Cerebellar nuclear complex (tissue), 1 donor: ENCODE results near the gene SERPINA1.
"Not testable (repeated sequence)": the region's sequence is repeated elsewhere in the genome, so short reads cannot be mapped to it uniquely, and the experiment has no call there.

ENCODE experiments used
- DNase-seq, 2 experiments: peaks; one replicate each; lab custom pipeline; 2025; lab: John Stamatoyannopoulos, UW

Gene SERPINA1

DNA sequence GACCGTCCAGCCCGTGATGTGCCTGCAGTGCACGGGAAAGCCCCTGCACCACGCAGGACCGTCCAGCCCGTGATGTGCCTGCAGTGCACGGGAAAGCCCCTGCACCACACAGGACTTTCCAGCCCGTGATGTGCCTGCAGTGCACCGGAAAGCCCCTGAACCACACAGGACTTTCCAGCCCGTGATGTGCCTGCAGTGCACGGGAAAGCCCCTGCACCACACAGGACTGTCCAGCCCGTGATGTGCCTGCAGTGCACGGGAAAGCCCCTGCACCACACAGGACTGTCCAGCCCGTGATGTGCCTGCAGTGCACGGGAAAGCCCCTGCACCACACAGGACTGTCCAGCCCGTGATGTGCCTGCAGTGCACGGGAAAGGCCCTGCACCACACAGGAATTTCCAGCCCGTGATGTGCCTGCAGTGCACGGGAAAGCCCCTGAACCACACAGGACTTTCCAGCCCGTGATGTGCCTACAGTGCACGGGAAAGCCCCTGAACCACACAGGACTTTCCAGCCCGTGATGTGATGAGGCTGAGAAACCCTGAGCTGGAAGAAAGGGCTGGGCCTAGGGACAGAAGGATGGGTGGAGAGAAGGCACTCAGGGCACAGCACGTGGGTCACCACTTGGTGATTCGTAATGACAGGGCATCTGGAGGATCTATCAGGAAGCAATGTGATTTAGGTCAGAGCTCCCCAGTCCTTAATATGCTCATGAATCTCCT is 42.2 kb downstream of the SERPINA1 start:
- DNase-seq: not testable (repeated sequence)

DNA sequence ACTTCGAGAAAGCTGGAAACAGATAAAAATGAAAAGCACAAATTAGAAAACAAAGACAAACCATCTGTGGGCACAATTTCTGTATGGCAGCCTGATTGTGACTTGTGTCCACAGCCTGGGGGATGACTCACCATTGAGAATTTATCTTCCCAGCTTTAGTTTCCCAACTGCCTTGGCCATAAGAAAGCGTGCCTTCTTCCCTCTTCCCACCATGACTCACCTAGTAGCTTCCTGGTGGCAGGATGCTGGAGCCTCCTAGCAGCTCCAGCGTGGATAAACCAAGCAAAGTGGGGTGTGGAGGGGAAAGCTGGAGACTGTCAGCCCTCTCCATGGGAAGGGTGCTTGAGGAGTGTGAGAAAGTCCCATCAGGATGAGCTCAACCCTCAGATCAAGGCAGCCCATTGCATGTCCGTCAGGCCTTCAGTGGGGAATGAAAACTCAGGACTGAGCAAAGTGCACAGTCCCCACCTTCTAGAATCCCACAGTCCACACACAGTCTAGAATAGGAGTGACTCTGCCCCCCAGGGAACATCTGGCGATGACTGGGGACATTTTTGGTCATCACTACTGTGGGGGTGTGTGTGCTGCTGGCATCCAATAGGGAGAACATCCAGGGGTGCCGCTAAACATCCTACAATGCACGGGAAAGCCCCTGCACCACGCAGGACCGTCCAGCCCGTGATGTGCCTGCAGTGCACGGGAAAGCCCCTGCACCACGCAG is 42.9 kb downstream of the SERPINA1 start:
- no peak for DNase-seq

DNA sequence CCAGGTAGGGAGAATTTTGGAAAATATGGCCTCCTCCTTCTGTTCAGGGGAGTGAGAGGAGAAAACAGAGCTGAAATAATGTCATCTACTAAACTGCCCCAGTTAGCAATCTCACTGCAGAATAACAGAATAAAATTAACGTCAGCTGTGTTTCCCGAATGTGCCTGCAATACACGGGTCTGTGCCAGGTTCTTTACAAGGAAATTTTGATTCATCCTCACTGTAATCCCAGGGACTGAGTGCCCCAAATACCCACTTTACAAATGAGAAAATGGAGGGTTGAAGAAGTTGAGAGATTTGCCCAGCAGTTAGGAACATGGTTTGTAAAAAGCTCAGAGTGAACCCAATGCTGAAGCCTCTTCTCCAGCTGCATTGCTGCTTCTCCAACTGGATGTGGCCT is 44.0 kb downstream of the SERPINA1 start:
- DNase-seq: no peak

DNA sequence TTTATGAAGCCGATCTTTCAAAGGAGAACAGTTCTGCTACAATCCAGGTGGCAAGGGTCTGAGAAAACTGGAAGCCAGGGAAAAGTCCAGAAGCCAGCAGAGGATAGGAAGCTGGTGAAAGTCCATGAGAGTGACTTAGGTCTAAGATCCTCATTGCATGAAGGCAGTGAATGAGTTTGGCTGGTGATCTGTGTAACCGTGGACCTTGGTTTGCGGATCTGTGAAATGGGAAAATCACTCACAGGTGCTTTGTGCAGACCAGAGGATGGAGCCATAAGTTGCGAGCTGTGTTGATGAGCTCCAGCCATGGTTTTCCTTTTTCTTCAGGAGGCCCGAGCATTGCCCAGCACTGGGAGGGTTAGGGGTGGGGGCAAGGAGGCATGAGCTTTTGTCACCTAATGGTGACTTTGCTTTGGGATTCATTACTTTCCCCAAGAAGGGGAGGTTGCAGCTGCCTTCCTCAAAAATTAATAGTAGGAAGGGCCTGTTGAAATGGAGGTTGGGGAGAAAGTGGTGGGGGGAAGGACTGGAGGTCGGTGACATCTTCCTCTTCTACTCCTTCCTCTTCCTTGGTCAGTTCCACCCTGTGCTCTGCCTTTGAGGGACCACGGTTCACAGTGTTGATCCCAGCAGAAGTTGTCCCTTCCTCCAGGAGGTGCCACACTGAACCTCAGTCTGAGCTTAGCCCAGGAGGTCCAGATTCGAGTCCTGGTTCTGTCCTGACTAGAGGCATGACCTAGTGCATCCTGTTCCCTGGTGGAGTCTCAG is 45.0 kb downstream of the SERPINA1 start:
- DNase-seq: no peak

DNA sequence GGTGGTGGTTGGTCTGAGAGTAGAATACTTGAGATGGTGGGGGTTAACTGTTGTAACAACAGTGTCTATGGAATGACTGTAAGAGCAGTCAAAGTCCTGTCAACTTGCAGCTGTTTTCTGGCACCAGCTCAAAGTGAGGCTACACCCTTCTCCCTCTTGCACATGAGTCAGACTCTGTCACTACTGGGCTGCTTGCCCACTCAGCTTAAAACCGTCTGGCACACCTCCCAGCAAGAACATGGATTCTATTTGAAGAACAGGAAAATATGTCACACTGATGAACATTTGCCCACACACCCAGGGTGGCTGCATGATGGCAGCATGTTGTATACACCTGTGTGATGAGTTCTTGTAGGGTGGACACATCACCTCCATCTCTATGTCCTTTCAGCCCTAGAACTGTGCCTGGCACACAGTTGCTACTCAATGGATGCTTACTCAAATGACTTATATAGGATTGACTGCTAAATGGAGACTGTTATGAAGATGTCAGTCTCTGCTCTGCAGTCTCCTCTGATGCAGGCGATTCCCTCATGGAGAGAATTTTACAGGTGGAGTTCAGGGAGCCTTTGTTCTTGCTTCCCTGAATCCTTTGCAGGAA is 46.0 kb downstream of the SERPINA1 start:
- DNase-seq: no peak

DNA sequence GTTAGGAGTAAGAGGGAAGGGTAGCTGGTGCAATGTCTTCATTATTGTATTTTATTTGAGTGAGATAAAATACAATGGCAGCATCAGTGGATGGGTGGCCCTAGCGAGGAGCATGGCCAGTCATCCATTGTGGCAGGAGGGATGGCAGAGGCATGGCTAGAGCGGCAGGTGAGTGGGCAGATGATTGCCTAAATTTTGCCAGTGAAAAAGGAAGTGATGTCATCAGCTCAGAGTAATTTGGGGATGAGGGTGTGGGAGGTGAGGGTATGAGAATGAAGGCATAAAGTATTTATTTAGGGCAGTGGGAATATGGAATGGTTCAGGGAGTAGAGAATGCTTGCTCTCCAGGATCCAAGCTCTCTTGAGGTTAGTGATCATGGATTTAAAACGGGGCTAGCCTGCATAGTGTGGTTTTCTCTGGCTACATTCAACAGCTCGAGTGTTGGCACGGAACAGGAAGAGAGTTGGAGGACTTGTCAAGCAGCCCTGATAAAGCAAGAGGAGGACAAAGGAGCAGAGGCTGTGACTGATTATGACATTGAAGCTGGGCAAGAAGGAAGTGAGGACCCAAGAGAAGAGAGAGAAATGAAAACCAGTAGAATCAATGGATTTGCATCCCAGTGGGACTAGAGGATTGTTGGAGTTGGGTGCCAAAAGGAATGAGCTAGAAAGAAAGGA is 46.6 kb downstream of the SERPINA1 start:
- no peak for DNase-seq

DNA sequence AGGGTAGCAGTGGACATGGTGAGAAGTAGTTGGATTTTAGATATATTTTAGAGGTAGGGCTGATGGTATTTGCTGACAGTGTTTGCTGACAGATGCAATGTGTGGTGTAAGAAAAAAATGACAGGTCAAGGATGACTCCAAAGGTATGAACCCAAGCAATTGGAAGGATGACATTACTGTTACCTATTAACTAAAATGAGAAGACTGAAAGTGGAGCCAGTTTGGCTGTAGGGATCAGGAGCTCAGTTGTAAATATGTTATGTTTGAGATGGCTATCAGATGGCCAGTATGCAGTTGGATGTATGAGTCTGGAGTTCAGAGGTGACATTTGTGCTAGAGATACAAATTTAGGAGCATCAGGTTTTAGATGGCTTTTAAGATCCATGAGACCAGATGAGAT is 47.9 kb downstream of the SERPINA1 start:
- no peak for DNase-seq

DNA sequence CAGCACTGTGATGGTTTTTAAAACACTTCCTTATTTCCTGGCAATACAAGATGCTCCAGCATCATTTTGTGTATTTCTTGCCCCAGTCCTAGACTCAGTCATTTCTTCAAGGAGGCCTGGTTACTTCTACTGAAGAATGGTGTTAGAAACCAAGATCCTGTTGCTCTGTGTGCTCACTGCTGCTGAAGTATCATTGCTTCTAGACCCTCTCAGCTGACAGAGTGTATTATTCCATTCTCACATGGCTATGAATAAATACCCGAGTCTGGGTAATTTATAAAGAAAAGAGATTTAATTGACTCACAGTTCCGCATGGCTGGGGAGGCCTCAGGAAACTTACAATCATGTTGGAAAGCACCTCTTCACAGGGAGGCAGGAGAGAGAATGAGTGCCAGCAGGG is 50.4 kb downstream of the SERPINA1 start:
- DNase-seq: no peak

DNA sequence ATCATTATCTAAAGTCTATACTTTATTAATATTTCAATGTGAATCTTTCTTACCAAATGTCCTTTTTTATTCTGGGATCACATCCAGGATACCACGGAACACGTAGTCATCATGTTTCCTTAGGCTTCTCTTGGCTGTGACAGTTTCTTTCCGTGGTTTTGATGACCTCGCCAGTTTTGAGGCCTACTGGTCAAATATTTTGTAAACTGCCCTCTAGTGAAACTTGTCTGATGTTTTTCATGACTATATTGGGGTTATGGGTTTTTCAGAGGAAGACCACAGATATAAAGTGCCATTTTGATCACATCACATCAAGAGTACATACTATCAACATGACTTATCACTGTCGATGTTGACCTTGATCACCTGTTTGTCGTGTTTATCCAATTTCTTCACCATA is 51.1 kb downstream of the SERPINA1 start:
- no peak for DNase-seq

DNA sequence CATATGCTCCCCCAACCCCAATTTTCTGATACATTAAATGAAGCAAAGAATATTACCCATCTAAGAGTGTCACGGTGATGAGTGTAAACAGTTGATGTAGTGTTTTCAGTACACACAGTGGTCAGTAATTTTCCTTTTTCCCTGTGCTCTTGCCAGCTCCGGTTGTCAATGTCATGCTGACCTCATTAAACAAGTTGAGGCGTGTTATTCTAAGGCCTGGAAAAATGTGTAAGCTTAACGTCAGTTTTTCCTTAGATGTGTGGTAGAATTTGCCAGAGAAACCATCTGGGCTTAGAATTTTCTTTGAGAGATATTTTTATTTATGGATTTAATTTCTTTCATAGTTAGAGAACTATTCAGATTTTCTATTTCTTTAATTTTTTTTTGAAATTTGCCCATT is 53.5 kb downstream of the SERPINA1 start:
- no peak for DNase-seq

DNA sequence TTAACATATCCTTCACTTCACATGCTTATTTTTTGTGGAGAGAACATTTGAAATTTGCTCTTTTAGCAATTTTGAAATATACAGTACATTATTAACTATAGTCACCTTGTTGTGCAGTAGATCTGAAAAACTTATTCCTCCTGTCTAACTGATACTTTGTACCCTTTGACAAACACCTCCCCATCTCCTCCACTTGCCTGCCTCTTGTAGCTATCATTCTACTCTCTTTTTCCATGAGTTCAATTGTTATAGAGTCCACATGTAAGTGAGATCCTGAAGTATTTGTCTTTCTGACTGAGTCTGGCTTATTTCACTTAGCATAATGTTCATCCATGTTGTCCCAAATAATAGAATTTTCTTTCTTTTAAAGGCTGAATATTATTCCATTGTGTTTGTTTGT is 55.8 kb downstream of the SERPINA1 start:
- no peak for DNase-seq

DNA sequence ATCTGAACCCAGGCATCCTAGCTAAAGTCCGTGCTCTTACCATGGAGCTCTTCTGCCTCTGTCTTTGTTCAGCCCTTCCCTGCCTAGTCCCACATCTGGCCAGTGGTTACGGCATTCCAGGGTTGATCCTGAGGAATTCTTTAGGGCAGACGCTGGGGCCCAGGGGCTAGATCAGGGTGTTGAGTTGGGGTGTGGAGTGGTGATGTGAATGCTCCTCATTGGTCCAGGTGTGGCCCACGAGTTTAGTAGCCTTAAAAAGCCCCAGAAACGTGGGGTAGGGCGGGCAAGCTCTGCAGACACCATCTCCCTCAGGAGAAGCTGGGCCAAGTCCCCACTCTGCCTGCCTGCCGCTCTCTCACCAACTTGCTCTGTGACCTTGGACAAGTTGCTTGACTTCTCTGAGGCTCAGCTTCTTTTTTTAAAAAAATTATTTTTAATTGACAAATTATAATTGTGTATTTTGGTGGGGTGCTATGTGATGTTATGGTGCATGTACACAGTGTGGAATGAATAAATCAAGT is 56.3 kb downstream of the SERPINA1 start:
- DNase-seq: no peak

DNA sequence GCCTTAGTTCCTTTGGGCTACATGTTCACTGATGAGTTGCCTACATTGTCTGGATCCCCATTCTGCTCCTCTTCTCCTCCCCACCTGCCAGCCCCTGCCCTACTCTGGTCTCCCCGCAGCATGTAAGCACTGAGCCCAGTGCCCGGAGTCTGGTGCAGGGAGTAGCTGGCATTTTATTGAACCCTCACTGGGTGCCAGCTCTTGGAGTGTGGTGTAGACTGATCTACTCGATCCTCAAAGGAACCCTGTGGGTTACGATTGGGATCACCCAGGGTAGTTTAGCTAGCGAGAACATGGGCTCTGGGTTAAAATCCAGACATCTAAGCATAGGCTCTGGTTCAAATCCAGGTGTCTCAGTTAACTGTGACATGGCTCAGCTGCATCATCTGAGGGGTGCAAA is 56.9 kb downstream of the SERPINA1 start:
- no peak for DNase-seq

DNA sequence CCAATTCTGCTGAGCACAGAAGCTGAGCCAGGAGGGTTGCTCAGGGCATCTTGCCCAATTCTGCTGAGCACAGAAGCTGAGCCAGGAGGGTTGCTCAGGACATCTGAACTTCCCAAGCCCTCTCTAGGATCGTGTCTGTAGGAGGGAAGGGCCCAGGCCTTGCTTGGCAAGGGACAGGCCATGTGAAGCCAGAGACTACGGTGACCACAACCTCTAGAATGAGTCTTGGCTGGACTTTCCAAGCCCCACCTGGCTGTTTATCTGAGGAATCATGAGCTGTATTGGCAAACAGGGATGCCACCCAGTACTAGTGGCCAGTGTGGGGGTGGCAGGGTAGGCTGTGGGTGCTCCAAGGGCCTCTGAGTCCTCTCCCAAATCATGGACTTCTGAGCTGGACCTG is 57.5 kb downstream of the SERPINA1 start:
- DNase-seq: no peak

DNA sequence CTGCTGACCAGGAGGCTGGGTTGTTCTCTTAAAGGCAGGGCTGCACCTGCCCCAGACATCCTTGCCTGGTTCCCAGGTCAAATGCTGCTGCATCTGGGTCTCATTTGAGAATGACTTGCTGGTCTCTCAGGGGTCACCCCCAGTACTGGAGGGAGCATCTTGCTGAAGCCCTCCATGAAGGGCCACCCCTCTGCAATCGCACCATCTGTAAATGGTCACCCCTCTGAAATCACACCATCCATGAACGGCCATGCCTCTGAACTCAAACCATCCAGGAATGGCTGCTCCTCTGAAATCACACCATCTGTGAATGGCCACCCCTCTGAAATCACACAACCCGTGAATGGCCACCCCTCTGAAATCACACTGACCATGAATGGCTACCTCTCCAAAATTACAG is 58.0 kb downstream of the SERPINA1 start:
- no peak for DNase-seq

DNA sequence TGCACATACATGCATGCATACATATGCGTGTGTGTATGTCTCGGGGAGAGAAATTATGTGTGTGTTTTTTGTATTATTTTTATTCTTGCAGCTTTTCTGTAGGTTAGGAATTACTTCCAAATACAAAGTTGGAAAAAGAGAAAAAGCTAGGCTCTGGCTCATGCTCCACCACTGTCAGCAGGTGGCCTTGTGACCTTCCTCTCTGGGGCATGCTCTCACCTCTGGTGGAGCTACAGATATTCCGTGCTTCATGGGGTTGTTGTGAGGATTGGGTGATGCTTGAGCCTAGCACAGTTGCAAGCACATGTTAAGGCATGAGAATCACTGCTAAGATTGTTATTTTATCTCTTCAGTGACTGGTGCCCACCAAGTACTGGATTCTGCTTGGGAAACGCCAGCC is 58.5 kb downstream of the SERPINA1 start:
- no peak for DNase-seq

DNA sequence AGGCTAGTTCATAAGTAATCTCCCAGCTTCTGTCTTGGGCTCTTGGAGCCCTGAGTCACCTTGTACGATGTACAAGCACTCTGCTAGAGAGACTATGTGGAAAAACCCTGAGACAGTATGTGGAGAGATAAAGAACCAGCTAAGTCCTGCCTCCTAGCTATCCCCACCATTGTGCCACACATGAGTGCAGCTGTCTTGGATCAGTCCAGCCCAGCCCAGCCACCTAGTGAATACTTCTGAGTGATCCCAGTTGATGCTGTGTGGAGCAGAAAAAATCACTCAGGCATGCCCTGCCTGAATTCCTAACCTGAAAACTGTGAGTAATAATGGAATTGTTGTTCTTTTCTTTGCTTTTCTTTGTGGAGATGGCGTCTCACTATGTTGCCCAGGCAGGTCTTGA is 60.2 kb downstream of the SERPINA1 start:
- DNase-seq: no peak
